IMR-90 (cell line): ENCODE results near the gene USP43.

Experiments used
- BHLHE40 ChIP-seq: fragments of 150-350 bp; IDR thresholded peaks from 2 replicates; pipeline ENCODE4 v1.6.1; 2016; ENCODE audit warnings: mild to moderate bottlenecking, low read depth, low read length
- CTCF ChIP-seq: conservative IDR thresholded peaks from 2 replicates; pipeline ENCODE4 v1.5.1; 2012; ENCODE audit warnings: mild to moderate bottlenecking, low read depth, low read length, improper control_type of control experiment
- ELK1 ChIP-seq: fragments of 150-350 bp; IDR thresholded peaks from 2 replicates; pipeline ENCODE4 v1.6.1; 2016; ENCODE audit warnings: low read depth, mild to moderate bottlenecking, low read length, moderate library complexity, borderline replicate concordance
- MAFK ChIP-seq: IDR thresholded peaks from 2 replicates; pipeline ENCODE4 v1.6.1; 2012; ENCODE audit warnings: low read depth, low read length, improper control_type of control experiment
- MAZ ChIP-seq: IDR thresholded peaks from 2 replicates; pipeline ENCODE4 v1.6.1; 2012; ENCODE audit warnings: low read depth, mild to moderate bottlenecking, low read length, improper control_type of control experiment, moderate library complexity, borderline replicate concordance
- POLR2A ChIP-seq: IDR thresholded peaks from 2 replicates; pipeline ENCODE4 v1.6.1; 2012; ENCODE audit warnings: mild to moderate bottlenecking, low read depth, low read length
- RAD21 ChIP-seq: IDR thresholded peaks from 2 replicates; pipeline ENCODE4 v1.6.1; 2012; ENCODE audit warnings: low read length, improper control_type of control experiment
- RCOR1 ChIP-seq: IDR thresholded peaks from 2 replicates; pipeline ENCODE4 v1.6.1; 2012; ENCODE audit warnings: mild to moderate bottlenecking, low read length, improper control_type of control experiment; ENCODE audit not compliant: insufficient replicate concordance
- SMC3 ChIP-seq: fragments of 150-350 bp; IDR thresholded peaks from 2 replicates; pipeline ENCODE4 v1.6.1; 2016; ENCODE audit warnings: low read depth, mild to moderate bottlenecking, antibody characterized with exemption, low read length, moderate library complexity

- no peak for TF ChIP-seq RCOR1
- no peak for TF ChIP-seq SMC3
- no peak for TF ChIP-seq CTCF
- TF ChIP-seq POLR2A = no peak
- TF ChIP-seq ELK1 = no peak
- TF ChIP-seq RAD21 = no peak
- TF ChIP-seq BHLHE40 = no peak
- TF ChIP-seq MAFK = no peak
- no peak for TF ChIP-seq MAZ
These were observed 105.2 kb downstream of the USP43 start for GRCh38 chr17:9750524-9750923.
